PC-3 (cell line): ENCODE data around the gene HECTD2.

ENCODE experiments used
- CTCF ChIP-seq: fragments of 300-600 bp; sonication (generic); conservative IDR thresholded peaks from 2 replicates; pipeline ENCODE4 v1.5.1; 2017; ENCODE audit warnings: antibody characterized with exemption, low read depth, mild to moderate bottlenecking, low read length
- EZH2 ChIP-seq: fragments of 300-600 bp; sonication (generic); IDR thresholded peaks from one replicate; pipeline ENCODE4 v1.6.1; 2017; ENCODE audit warnings: antibody characterized with exemption, mild to moderate bottlenecking, low read length; ENCODE audit not compliant: unreplicated experiment

DNA sequence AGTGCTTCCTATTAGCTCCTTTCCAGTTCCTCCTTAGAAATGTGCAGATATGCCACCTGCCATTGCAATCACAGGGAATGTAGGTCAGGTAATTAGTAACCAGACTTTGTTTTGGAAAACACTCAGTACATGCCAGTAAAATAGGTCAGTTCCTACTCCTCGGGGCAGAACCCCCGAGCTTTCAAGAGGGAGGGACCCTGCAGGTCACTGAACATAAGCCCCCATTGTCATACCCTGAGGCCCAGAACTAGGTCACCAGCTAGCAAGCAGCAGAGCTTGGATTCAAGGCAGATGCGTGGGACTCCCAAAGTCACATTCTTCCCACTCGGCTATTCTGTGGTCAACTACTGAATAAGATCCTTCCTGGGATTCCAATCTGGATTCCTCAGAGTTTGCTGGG is 117.9 kb downstream of the HECTD2 start:
- no peak for TF ChIP-seq EZH2
- TF ChIP-seq CTCF, result no peak
